ENCODE data around the gene AGAP1.

GRCh38 chr2:235727891-235728799 lies 234.3 kb downstream of the AGAP1 start:
- TF ChIP-seq HDAC2 (IDR thresholded peaks at IDR 0.05) (no peak), SMC3 (IDR thresholded peaks at IDR 0.05) (no peak), CTCF (IDR thresholded peaks at IDR 0.05) (no peak), POLR2A (IDR thresholded peaks at IDR 0.05; ENCODE audit: low read length) (no peak), REST (IDR thresholded peaks at IDR 0.05) (no peak)

All from A549 (cell line).